ENCODE measurements around the gene CDC14B.
"Not testable (repeated sequence)": the region's sequence is repeated elsewhere in the genome, so short reads cannot be mapped to it uniquely, and the experiment has no call there.

Gene CDC14B

GRCh38 chr9:96621618-96622017 is 2.0 kb upstream of the CDC14B start:
- DNase-seq = no peak

GRCh38 chr9:96620832-96621269 is 1.2 kb upstream of the CDC14B start:
- DNase-seq = no peak

GRCh38 chr9:96620181-96620514 is 505 bp upstream of the CDC14B start:
- DNase-seq = no peak

GRCh38 chr9:96619124-96619465 is 548 bp downstream of the CDC14B start:
- no peak for DNase-seq

- DNase-seq = no peak
These were observed 1.2 kb downstream of the CDC14B start for GRCh38 chr9:96618209-96619123.

GRCh38 chr9:96617439-96618185 is 2.0 kb downstream of the CDC14B start:
- no peak for DNase-seq

GRCh38 chr9:96616817-96617438 is 2.7 kb downstream of the CDC14B start:
- no peak for DNase-seq

GRCh38 chr9:96615411-96615810 is 4.2 kb downstream of the CDC14B start:
- no peak for DNase-seq

- DNase-seq = not testable (repeated sequence)
These were observed 5.0 kb downstream of the CDC14B start for GRCh38 chr9:96614664-96615063.

- DNase-seq = no peak
These were observed 6.6 kb downstream of the CDC14B start for GRCh38 chr9:96612966-96613589.

GRCh38 chr9:96612105-96612965 is 7.3 kb downstream of the CDC14B start:
- no peak for DNase-seq

GRCh38 chr9:96611302-96611701 is 8.3 kb downstream of the CDC14B start:
- DNase-seq = no peak

- no peak for DNase-seq
These were observed 9.9 kb downstream of the CDC14B start for GRCh38 chr9:96609732-96610131.

GRCh38 chr9:96607971-96608370 is 11.7 kb downstream of the CDC14B start:
- DNase-seq = no peak

- DNase-seq = no peak
These were observed 14.3 kb downstream of the CDC14B start for GRCh38 chr9:96605328-96605727.

- DNase-seq = no peak
These were observed 15.7 kb downstream of the CDC14B start for GRCh38 chr9:96604004-96604319.

- DNase-seq = no peak
These were observed 16.2 kb downstream of the CDC14B start for GRCh38 chr9:96603305-96604003.

- no peak for DNase-seq
These were observed 20.3 kb downstream of the CDC14B start for GRCh38 chr9:96599298-96599697.

GRCh38 chr9:96596601-96597111 is 23.0 kb downstream of the CDC14B start:
- DNase-seq = no peak

- no peak for DNase-seq
These were observed 32.0 kb downstream of the CDC14B start for GRCh38 chr9:96587338-96588315.

Data from NCI-H1930 (cell line).